Activated B cell treated with CpG ODN at 0.5 μM for 24 hours (primary cell): ENCODE data around the gene MET. TPM values are rescaled to one million over a fixed set of nuclear protein-coding genes. Genes with fewer than 3 reads are reported as not detected.

ENCODE experiments used
- ATAC-seq: fragments of 200-7000 bp; cut with Tn5 transposase; one replicate; pipeline ENCODE4 v1.10.0; 2021; ENCODE audit warnings: low read depth, mild to moderate bottlenecking, moderate library complexity
- CTCF ChIA-PET: fragments of 350-600 bp; sonication (Branson Sonifier 250); formaldehyde crosslinking; loops from one replicate; lab custom pipeline; 2021; ENCODE audit warnings: antibody characterized with exemption; lab: Charles Lee
- POLR2A ChIA-PET: fragments of 350-600 bp; sonication (Branson Sonifier 250); formaldehyde crosslinking; loops from one replicate; lab custom pipeline; 2021; ENCODE audit warnings: antibody characterized with exemption; lab: Charles Lee
- DNase-seq: peaks from one replicate; pipeline ENCODE4 v3.0.0; 2022
- H3K27ac Mint-ChIP-seq: one replicate; pipeline ENCODE4 v1.8.0; 2020; ENCODE audit warnings: mixed read lengths
- H3K27me3 Mint-ChIP-seq: one replicate; pipeline ENCODE4 v1.8.0; 2021; ENCODE audit warnings: mixed read lengths
- H3K36me3 Mint-ChIP-seq: one replicate; pipeline ENCODE4 v1.8.0; 2021; ENCODE audit warnings: low read depth, mixed read lengths
- H3K4me1 Mint-ChIP-seq: one replicate; pipeline ENCODE4 v1.8.0; 2021; ENCODE audit warnings: mixed read lengths
- H3K4me3 Mint-ChIP-seq: one replicate; pipeline ENCODE4 v1.8.0; 2020; ENCODE audit warnings: mild to moderate bottlenecking, mixed read lengths
- H3K9me3 Mint-ChIP-seq: one replicate; pipeline ENCODE4 v1.8.0; 2020; ENCODE audit warnings: mixed read lengths
- CTCF ChIP-seq: fragments of 200-600 bp; IDR thresholded peaks from one replicate; pipeline ENCODE4 v1.8.0; 2022; ENCODE audit warnings: antibody characterized with exemption, mild to moderate bottlenecking
- intact Hi-C: fragments of 100-400 bp; cut with micrococcal nuclease; formaldehyde crosslinking; loops from one replicate; pipeline ENCODE4 v1.15.1; 2024
- total RNA-seq: library from RNA; stranded (reverse); gene quantifications from 2 replicates; pipeline ENCODE4 v1.2.3, GENCODE V29; 2022

MET gene
- 1.1 and 1.5 TPM in 2 replicates for total RNA-seq

GRCh38 chr7:116671681-116672595 is at the start of gene MET:
MET (plus strand) TSS chr7:116672196; CDS start chr7:116699085, 26,889 bp downstream.
- no peaks in the 10 kb centered on the region for H3K9me3 Mint-ChIP-seq
- DNase-seq (peak; percentile 54), ATAC-seq (peak; percentile 86)
- peaks cover 20% of the 10 kb centered on the region for H3K4me1 Mint-ChIP-seq
- TF ChIP-seq CTCF = no peak
- H3K4me3 Mint-ChIP-seq = peak within 1 kb of the TSS; percentile 79
- CTCF ChIA-PET = interaction anchor here (0.6 to 2.8 kb wide), 6 partner anchors 81 to 499 kb away, joined by 3 to 11 read pairs (median 3); no protein-coding TSS in a partner anchor
- POLR2A ChIA-PET = interaction anchor here (0.6 to 1.5 kb wide), 2 partner anchors 33 to 115 kb away, joined by 3 to 5 read pairs; no protein-coding TSS in a partner anchor
- peaks cover 64% of the 10 kb centered on the region for H3K27me3 Mint-ChIP-seq
- H3K27ac Mint-ChIP-seq = no peak within 1 kb of the TSS
- intact Hi-C loops = loop anchor here (1.0 to 5.0 kb wide), 8 partner anchors 41 to 505 kb away; partner anchors contain the start of gene CAV1
- no peaks in the 10 kb centered on the region for H3K36me3 Mint-ChIP-seq

GRCh38 chr7:116626886-116627285 is 45.1 kb upstream of the MET start:
- ChIA-PET POLR2A (no interaction called here), CTCF (no interaction called here)
- no peak for ATAC-seq
- Mint-ChIP-seq H3K27ac (no peak overlapping the region), H3K36me3 (no peaks in the 10 kb centered on the region), H3K27me3 (peaks cover 23% of the 10 kb centered on the region), H3K9me3 (no peaks in the 10 kb centered on the region), H3K4me1 (peaks cover 16% of the 10 kb centered on the region), H3K4me3 (no peak overlapping the region)
- intact Hi-C loops = no loop called here
- no peak for DNase-seq
- TF ChIP-seq CTCF = no peak

- CTCF ChIA-PET = no interaction called here
- no peak overlapping the region for H3K27ac Mint-ChIP-seq
- POLR2A ChIA-PET = no interaction called here
Observed at GRCh38 chr7:116629051-116629463, 42.9 kb upstream of the MET start.

GRCh38 chr7:116630357-116630756 is 41.6 kb upstream of the MET start:
- H3K4me1 Mint-ChIP-seq = peaks cover 26% of the 10 kb centered on the region
- H3K9me3 Mint-ChIP-seq = no peaks in the 10 kb centered on the region
- POLR2A ChIA-PET = interaction anchor here (1.3 kb wide), 1 partner anchor 27 kb away, joined by 3 read pairs; no protein-coding TSS in a partner anchor
- no peak for TF ChIP-seq CTCF
- intact Hi-C loops = loop anchor here (2.0 kb wide), 3 partner anchors 40 to 156 kb away; partner anchors contain the start of gene MET
- no peaks in the 10 kb centered on the region for H3K36me3 Mint-ChIP-seq
- peak overlapping the region; percentile 74 for H3K4me3 Mint-ChIP-seq
- peak overlapping the region; percentile 70 for H3K27ac Mint-ChIP-seq
- H3K27me3 Mint-ChIP-seq = peaks cover 12% of the 10 kb centered on the region
- DNase-seq (no peak), ATAC-seq (peak; percentile 63)
- CTCF ChIA-PET = interaction anchor here (1.2 to 1.4 kb wide), 2 partner anchors 39 to 41 kb away, joined by 3 to 5 read pairs; no protein-coding TSS in a partner anchor

More at GRCh38 chr7:116629051-116629463, 42.9 kb upstream of the MET start:
- DNase-seq (no peak), ATAC-seq (no peak)
- H3K27me3 Mint-ChIP-seq = peaks cover 16% of the 10 kb centered on the region
- no peaks in the 10 kb centered on the region for H3K9me3 Mint-ChIP-seq
- intact Hi-C loops = no loop called here
- H3K4me3 Mint-ChIP-seq = no peak overlapping the region
- no peak for TF ChIP-seq CTCF
- H3K4me1 Mint-ChIP-seq = peaks cover 26% of the 10 kb centered on the region
- no peaks in the 10 kb centered on the region for H3K36me3 Mint-ChIP-seq
